GM12878 (cell line): ENCODE measurements around the gene SHROOM3. TPM values are rescaled to one million over a fixed set of nuclear protein-coding genes. Genes with fewer than 3 reads are reported as not detected.

Source experiments
- ATAC-seq: fragments of 200-7000 bp; cut with Tn5 transposase; 3 replicates; pipeline ENCODE4 v1.9.1; 2020; ENCODE audit warnings: mild to moderate bottlenecking, moderate library complexity
- BruUV-seq: library from RNA; stranded (reverse); fragments of 400-500 nt; replicated peaks from 2 replicates; lab custom pipeline; 2021; lab: Mats Ljungman, UMichigan
- CTCF ChIA-PET: fragments of 300-600 bp; sonication (Branson Sonifier 250); formaldehyde crosslinking; extraction: SDS; loops from one replicate; lab custom pipeline; 2021; ENCODE audit warnings: inconsistent platforms; lab: Yijun Ruan, JAX
- POLR2A ChIA-PET: fragments of 350-600 bp; formaldehyde crosslinking; extraction: SDS; loops from one replicate; lab custom pipeline; 2021; ENCODE audit warnings: inconsistent platforms; lab: Charles Lee
- RAD21 ChIA-PET: fragments of 300-600 bp; sonication (Branson Sonifier 250); formaldehyde crosslinking; loops from one replicate; lab custom pipeline; 2023; ENCODE audit warnings: antibody characterized with exemption; ENCODE audit not compliant: unreplicated experiment; lab: Charles Lee
- SMC1A ChIA-PET: fragments of 300-600 bp; sonication (Branson Sonifier 250); formaldehyde crosslinking; loops from one replicate; lab custom pipeline; 2023; ENCODE audit not compliant: unreplicated experiment, uncharacterized antibody; lab: Charles Lee
- DNase-seq: peaks from one replicate; pipeline ENCODE4 v3.0.0-alpha.2; 2011; ENCODE audit warnings: low read depth, low spot score
- FAIRE-seq: peaks from 3 replicates; lab custom pipeline; 2011; peaks lifted over from hg19 to GRCh38; lab: Jason Lieb, UNC
- H2AFZ ChIP-seq: 2 replicates; pipeline ENCODE4 v1.6.0; 2011; ENCODE audit warnings: low read depth, low read length, control low read depth; ENCODE audit not compliant: control insufficient read depth
- H3K27ac ChIP-seq: 2 replicates; pipeline ENCODE4 v1.5.1; 2011; ENCODE audit warnings: control low read depth; ENCODE audit not compliant: control insufficient read depth, insufficient read depth
- H3K27me3 ChIP-seq, 2 experiments: replicated peaks in 1 of 2; 2 replicates each; pipeline versions ENCODE4 v1.6.0 to v1.6.1; 2011; ENCODE audit warnings: low read length in 1 of 2; ENCODE audit not compliant: control insufficient read depth in 2 of 2, insufficient read depth in 2 of 2
- H3K36me3 ChIP-seq, 2 experiments: 2 replicates each; pipeline ENCODE4 v1.5.1; 2011; ENCODE audit warnings: low read length in 1 of 2; ENCODE audit not compliant: control insufficient read depth in 2 of 2, insufficient read depth in 2 of 2
- H3K4me1 ChIP-seq: 2 replicates; pipeline ENCODE4 v1.6.1; 2011; ENCODE audit warnings: mild to moderate bottlenecking, low read length, moderate library complexity, mixed read lengths; ENCODE audit not compliant: control insufficient read depth, insufficient read depth
- H3K4me2 ChIP-seq: 2 replicates; pipeline ENCODE4 v1.6.0; 2011; ENCODE audit warnings: control low read depth; ENCODE audit not compliant: control insufficient read depth, insufficient read depth
- H3K4me3 ChIP-seq: fragments of 200-600 bp; sonication (generic); 2 replicates; pipeline ENCODE4 v1.5.1; 2016
- H3K79me2 ChIP-seq: 2 replicates; pipeline ENCODE4 v1.6.0; 2011; ENCODE audit warnings: low read length; ENCODE audit not compliant: control insufficient read depth, insufficient read depth
- H3K9ac ChIP-seq: 2 replicates; pipeline ENCODE4 v1.8.0; 2011; ENCODE audit warnings: low read length, control low read depth, mixed read lengths; ENCODE audit not compliant: control insufficient read depth, insufficient read depth
- H3K9me3 ChIP-seq: replicated peaks from 3 replicates; pipeline ENCODE4 v1.5.1; 2011; ENCODE audit warnings: mild to moderate bottlenecking, low read length; ENCODE audit not compliant: control insufficient read depth, insufficient read depth
- H4K20me1 ChIP-seq: 2 replicates; pipeline ENCODE4 v1.6.0; 2011; ENCODE audit not compliant: control insufficient read depth, insufficient read depth
- BMI1 ChIP-seq: fragments of 450-650 bp; IDR thresholded peaks from 2 replicates; pipeline ENCODE4 v1.6.1; 2016; ENCODE audit warnings: mild to moderate bottlenecking, moderate library complexity, borderline replicate concordance
- CREB1 ChIP-seq: IDR thresholded peaks from 2 replicates; pipeline ENCODE4 v1.6.1; 2012; ENCODE audit warnings: low read depth, mild to moderate bottlenecking, inconsistent platforms
- E2F4 ChIP-seq: IDR thresholded peaks from 2 replicates; pipeline ENCODE4 v1.6.1; 2012; ENCODE audit warnings: low read depth, low read length, improper control_type of control experiment
- ETV6 ChIP-seq, 2 experiments: fragments of 450-650 bp in 1 of 2; IDR thresholded peaks in 1 of 2; conservative IDR thresholded peaks in 1 of 2; 2 replicates each; pipeline ENCODE4 v1.6.1; 2014; ENCODE audit warnings: antibody characterized with exemption in 1 of 2, borderline replicate concordance in 1 of 2, low read depth in 1 of 2, mild to moderate bottlenecking in 1 of 2, moderate library complexity in 1 of 2
- GATAD2B ChIP-seq: fragments of 450-650 bp; conservative IDR thresholded peaks from 2 replicates; pipeline ENCODE4 v1.6.1; 2017; ENCODE audit warnings: low read depth, mild to moderate bottlenecking, moderate library complexity
- HDGF ChIP-seq: fragments of 450-650 bp; IDR thresholded peaks from 2 replicates; pipeline ENCODE4 v1.6.1; 2016; ENCODE audit warnings: antibody characterized with exemption
- MYB ChIP-seq: fragments of 150-350 bp; IDR thresholded peaks from 2 replicates; pipeline ENCODE4 v1.6.1; 2014; ENCODE audit warnings: mild to moderate bottlenecking, low read depth, low read length, borderline replicate concordance
- NFYA ChIP-seq: IDR thresholded peaks from 2 replicates; pipeline ENCODE4 v1.6.1; 2011; ENCODE audit warnings: low read depth, mild to moderate bottlenecking, low read length, improper control_type of control experiment, borderline replicate concordance
- NR2C2 ChIP-seq: IDR thresholded peaks from 2 replicates; pipeline ENCODE4 v1.6.1; 2011; ENCODE audit warnings: borderline replicate concordance, low read depth; ENCODE audit not compliant: control insufficient read depth, insufficient read length
- RAD51 ChIP-seq: fragments of 450-650 bp; IDR thresholded peaks from 2 replicates; pipeline ENCODE4 v1.6.1; 2016; ENCODE audit warnings: moderate library complexity, mild to moderate bottlenecking, inconsistent platforms
- RBBP5 ChIP-seq: fragments of 200-600 bp; sonication (generic); conservative IDR thresholded peaks from 2 replicates; pipeline ENCODE4 v1.6.1; 2016
- RELB ChIP-seq: fragments of 450-650 bp; IDR thresholded peaks from 2 replicates; pipeline ENCODE4 v1.6.1; 2017; ENCODE audit warnings: low read depth, mild to moderate bottlenecking, moderate library complexity
- SMAD5 ChIP-seq: IDR thresholded peaks from 2 replicates; pipeline ENCODE4 v1.6.1; 2016; ENCODE audit warnings: antibody characterized with exemption, low read depth
- SPI1 ChIP-seq: IDR thresholded peaks from 2 replicates; pipeline ENCODE4 v1.6.1; 2011; ENCODE audit warnings: low read depth, mild to moderate bottlenecking, low read length, moderate library complexity, borderline replicate concordance; ENCODE audit not compliant: insufficient read depth
- SREBF1 ChIP-seq: IDR thresholded peaks from 2 replicates; pipeline ENCODE4 v1.6.1; 2012; ENCODE audit warnings: mild to moderate bottlenecking, low read length
- SREBF2 ChIP-seq: IDR thresholded peaks from 2 replicates; pipeline ENCODE4 v1.6.1; 2012; ENCODE audit warnings: mild to moderate bottlenecking, low read length
- YBX1 ChIP-seq: fragments of 450-650 bp; IDR thresholded peaks from 2 replicates; pipeline ENCODE4 v1.6.1; 2016; ENCODE audit warnings: antibody characterized with exemption
- ZBTB4 ChIP-seq: fragments of 450-650 bp; formaldehyde crosslinking; IDR thresholded peaks from 2 replicates; pipeline ENCODE4 v1.4.0; 2022; ENCODE audit warnings: mild to moderate bottlenecking, moderate library complexity
- WGBS: methylation state at CpG from one replicate; pipeline ENCODE4 v1.1.6; 2016; ENCODE audit warnings: low lambda C conversion rate; ENCODE audit not compliant: insufficient replicate concordance, insufficient coverage; ENCODE audit errors: missing lambda C conversion rate; 5-methylcytosine and 5-hydroxymethylcytosine counted together
- in situ Hi-C: fragments of 300-500 bp; cut with MboI; formaldehyde crosslinking; loops from 9 replicates; pipeline ENCODE4 v1.14.3; 2018; ENCODE audit warnings: mixed read lengths
- intact Hi-C: fragments of 100-400 bp; cut with micrococcal nuclease; formaldehyde crosslinking; loops from one replicate; pipeline ENCODE4 v1.14.2; 2022; ENCODE audit not compliant: unreplicated experiment
- polyA plus RNA-seq, 11 experiments: library from polyadenylated mRNA; depleted of rRNA in 4 of 11; unstranded in 6 of 11; stranded (reverse) in 5 of 11; fragments of >200 nt; fragmentation: Nextera tagmentation in 4 of 11; fragmentation: Illumina TruSeq in 1 of 11; extraction: Ambion mirVana in 4 of 11; extraction: Trizol in 1 of 11; gene quantifications; 1 replicate in 1 of 11; 2 replicates in 10 of 11; pipeline versions ENCODE4 v1.2.1 to v1.2.3, GENCODE V29; 2011 to 2016; ENCODE audit warnings: inconsistent platforms in 2 of 11, missing spikeins in 2 of 11, low read depth in 1 of 11
- total RNA-seq, 4 experiments: library from RNA; depleted of rRNA in 3 of 4; stranded (reverse); fragments of >200 nt in 3 of 4; fragmentation: Illumina TruSeq in 1 of 4; extraction: Trizol in 1 of 4; gene quantifications; 2 replicates each; pipeline versions ENCODE4 v1.2.1 to v1.2.3, GENCODE V29; 2013 to 2021

The SHROOM3 gene
- total and polyA plus RNA-seq, 10 of the 15 experiments (the other 5 are each of a cell fraction or from before 2014, with no cell fraction given) = under 0.01 to 0.29 (median 0.08) TPM; not detected in 1

GRCh38 chr4:76716658-76717057 is 281.6 kb downstream of the SHROOM3 start:
- FAIRE-seq = no peak

More at GRCh38 chr4:76716658-76717057, 281.6 kb downstream of the SHROOM3 start:
- CTCF ChIA-PET = no interaction called here
- no peaks in the 10 kb centered on the region for H3K9me3 ChIP-seq
- no TSS peak for BruUV-seq
- DNase-seq (no peak), ATAC-seq (no peak)
- no peak overlapping the region for H3K9ac ChIP-seq
- no peaks in the 10 kb centered on the region for H3K79me2 ChIP-seq
- no peak overlapping the region for H3K27ac ChIP-seq
- H3K27me3 ChIP-seq = no peaks in the 10 kb centered on the region; a peak in 1 of 4 replicates
- no peak overlapping the region for H3K4me2 ChIP-seq
- no peak overlapping the region for H3K4me3 ChIP-seq
- WGBS = 5% methylated on average over 2 of the region's 2 CpGs
- H4K20me1 ChIP-seq = no peaks in the 10 kb centered on the region
- in situ Hi-C loops (no loop called here), intact Hi-C loops (no loop called here)
- RAD21 ChIA-PET = no interaction called here
- H3K36me3 ChIP-seq = no peaks in the 10 kb centered on the region
- H3K4me1 ChIP-seq = no peaks in the 10 kb centered on the region
- H2AFZ ChIP-seq = no peak overlapping the region
- TF ChIP-seq ETV6 (conservative IDR thresholded peaks at IDR 0.05 in 1 of 2, IDR thresholded peaks at IDR 0.05 in 1 of 2; ENCODE audit: borderline replicate concordance in 1 of 2, low read depth in 1 of 2) (no peak), SMAD5 (no peak), CREB1 (no peak), RBBP5 (no peak), RAD51 (no peak), MYB (no peak), YBX1 (no peak), SPI1 (no peak), ZBTB4 (CRISPR knock-in tag) (no peak), SREBF2 (no peak), RELB (no peak), SREBF1 (no peak), NFYA (no peak), HDGF (no peak), E2F4 (no peak), NR2C2 (no peak), GATAD2B (no peak), BMI1 (no peak)
- POLR2A ChIA-PET = no interaction called here
- SMC1A ChIA-PET = interaction anchor here (2.1 kb wide), 1 partner anchor 67 kb away, joined by 5 read pairs; no protein-coding TSS in a partner anchor
